NOMO-1 treated with DMSO at 0.1 percent for 48 hours (cell line): ENCODE measurements around the gene CEBPA.

Experiments used
- DNase-seq: peaks from one replicate; lab custom pipeline; 2025; ENCODE audit not compliant: unreplicated experiment; lab: John Stamatoyannopoulos, UW

The CEBPA gene

GRCh38 chr19:33252418-33252962 is 49.8 kb downstream of the CEBPA start:
- no peak for DNase-seq

GRCh38 chr19:33251526-33252090 is 50.7 kb downstream of the CEBPA start:
- DNase-seq: no peak

GRCh38 chr19:33251076-33251475 is 51.3 kb downstream of the CEBPA start:
- DNase-seq: no peak

- no peak for DNase-seq
Observed at GRCh38 chr19:33250500-33250899, 51.8 kb downstream of the CEBPA start.
